Ovary (tissue), 3 donors: Measurements from ENCODE around the gene NRXN2.

Experiments used
- CTCF ChIP-seq, 3 donors: fragments of 450-650 bp in 2 of 3; fragments of 200-600 bp in 1 of 3; IDR thresholded peaks; one replicate each; pipeline versions ENCODE4 v1.5.1 to v1.8.0; 2016 to 2022; ENCODE audit warnings: antibody characterized with exemption in 3 of 3, mild to moderate bottlenecking in 1 of 3
- POLR2A ChIP-seq: fragments of 450-650 bp; IDR thresholded peaks from one replicate; pipeline ENCODE4 v1.6.1; 2017; ENCODE audit warnings: antibody characterized with exemption, mild to moderate bottlenecking, moderate library complexity
- donor health status: DM: no; HTN: no; CAD: no.

DNA sequence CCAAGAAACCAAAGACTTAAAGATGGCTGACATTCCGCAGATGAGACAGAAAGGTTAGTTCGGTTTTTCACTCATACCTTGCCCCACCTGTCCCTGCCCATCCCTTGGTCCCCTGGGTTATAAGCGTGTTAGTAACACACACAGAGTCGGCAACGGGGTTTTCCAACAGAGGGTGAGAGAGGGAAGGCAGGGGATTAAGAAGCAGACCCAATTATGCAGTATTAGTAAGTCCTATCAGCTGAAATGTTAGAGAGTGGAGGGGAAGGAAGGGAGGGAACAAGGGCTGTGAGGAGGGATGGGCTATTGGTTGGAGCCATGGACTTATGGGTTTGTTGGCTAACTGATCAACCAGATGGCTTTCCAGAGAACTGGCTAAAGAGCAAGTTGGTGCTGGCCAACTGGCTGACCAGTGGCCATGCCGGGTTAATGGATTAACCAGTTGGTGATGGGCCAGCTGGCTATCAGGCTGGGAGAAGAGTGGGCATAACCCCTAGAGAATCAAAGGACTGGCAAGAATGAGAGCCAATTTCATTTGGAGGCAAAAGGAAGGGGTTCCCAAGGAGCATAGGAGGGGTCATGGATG lies 45.5 kb downstream of the NRXN2 start:
- TF ChIP-seq CTCF (IDR thresholded peaks at IDR 0.05) (no peak), POLR2A (no peak)
